ENCODE measurements around the gene ZNF488. TPM values are rescaled to one million over a fixed set of nuclear protein-coding genes. Genes with fewer than 3 reads are reported as not detected.

Gene ZNF488
- total RNA-seq, 2 experiments from 2014 or later: 0.33 to 0.50 TPM

DNA sequence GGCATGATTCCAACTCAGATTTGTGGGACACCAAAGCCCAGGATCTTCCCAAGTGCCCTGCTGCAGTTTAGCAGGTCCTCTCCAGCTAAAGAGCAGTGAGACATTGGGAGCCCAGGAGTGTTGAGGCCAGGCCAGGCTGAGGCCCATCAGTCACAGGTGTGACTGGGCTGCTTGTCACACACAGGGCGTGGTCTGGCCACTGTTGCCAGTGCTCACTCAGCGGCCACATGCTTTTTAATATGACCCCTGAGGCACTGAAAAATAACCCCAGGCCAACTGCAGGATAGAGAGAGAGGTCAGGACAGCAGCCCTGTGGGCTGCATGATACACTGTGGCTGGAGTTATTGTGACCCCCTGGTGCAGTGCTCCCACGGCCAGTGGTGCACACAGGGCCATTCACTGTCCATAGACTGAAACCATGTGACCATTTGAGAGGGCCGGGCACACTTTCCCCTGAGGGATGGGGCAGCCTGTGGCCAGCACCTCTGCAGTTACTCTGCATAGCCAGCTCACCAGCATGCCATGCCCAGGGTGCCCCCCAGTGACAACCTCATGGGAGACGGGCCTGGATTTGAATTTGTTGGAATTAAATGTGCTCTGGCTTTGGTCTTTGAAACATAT is 57.7 kb downstream of the ZNF488 start:
- no peak overlapping the region for H3K4me3 Mint-ChIP-seq
- H3K27ac Mint-ChIP-seq: no peak overlapping the region
- H3K36me3 Mint-ChIP-seq: no peaks in the 10 kb centered on the region
- H3K27me3 Mint-ChIP-seq: no peaks in the 10 kb centered on the region
- no peak for DNase-seq
- no peaks in the 10 kb centered on the region for H3K9me3 Mint-ChIP-seq
- no peaks in the 10 kb centered on the region for H3K4me1 Mint-ChIP-seq

DNA sequence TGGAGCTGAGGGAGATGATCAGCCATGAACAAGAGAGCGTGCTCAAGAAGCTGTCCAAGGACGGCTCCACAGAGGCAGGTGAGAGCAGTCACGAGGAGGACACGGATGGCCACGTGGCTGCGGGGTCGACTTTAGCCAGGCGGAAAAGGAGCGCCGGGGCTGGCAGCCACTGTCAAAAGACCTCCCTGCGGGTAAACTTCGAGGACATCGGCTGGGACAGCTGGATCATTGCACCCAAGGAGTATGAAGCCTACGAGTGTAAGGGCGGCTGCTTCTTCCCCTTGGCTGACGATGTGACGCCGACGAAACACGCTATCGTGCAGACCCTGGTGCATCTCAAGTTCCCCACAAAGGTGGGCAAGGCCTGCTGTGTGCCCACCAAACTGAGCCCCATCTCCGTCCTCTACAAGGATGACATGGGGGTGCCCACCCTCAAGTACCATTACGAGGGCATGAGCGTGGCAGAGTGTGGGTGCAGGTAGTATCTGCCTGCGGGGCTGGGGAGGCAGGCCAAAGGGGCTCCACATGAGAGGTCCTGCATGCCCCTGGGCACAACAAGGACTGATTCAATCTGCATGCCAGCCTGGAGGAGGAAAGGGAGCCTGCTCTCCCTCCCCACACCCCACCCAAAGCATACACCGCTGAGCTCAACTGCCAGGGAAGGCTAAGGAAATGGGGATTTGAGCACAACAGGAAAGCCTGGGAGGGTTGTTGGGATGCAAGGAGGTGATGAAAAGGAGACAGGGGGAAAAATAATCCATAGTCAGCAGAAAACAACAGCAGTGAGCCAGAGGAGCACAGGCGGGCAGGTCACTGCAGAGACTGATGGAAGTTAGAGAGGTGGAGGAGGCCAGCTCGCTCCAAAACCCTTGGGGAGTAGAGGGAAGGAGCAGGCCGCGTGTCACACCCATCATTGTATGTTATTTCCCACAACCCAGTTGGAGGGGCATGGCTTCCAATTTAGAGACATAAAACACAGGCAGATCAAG is 58.5 kb downstream of the ZNF488 start:
- H3K27ac Mint-ChIP-seq: no peak overlapping the region
- H3K9me3 Mint-ChIP-seq: no peaks in the 10 kb centered on the region
- H3K27me3 Mint-ChIP-seq: no peaks in the 10 kb centered on the region
- no peaks in the 10 kb centered on the region for H3K36me3 Mint-ChIP-seq
- no peak overlapping the region for H3K4me3 Mint-ChIP-seq
- DNase-seq: no peak
- no peaks in the 10 kb centered on the region for H3K4me1 Mint-ChIP-seq

DNA sequence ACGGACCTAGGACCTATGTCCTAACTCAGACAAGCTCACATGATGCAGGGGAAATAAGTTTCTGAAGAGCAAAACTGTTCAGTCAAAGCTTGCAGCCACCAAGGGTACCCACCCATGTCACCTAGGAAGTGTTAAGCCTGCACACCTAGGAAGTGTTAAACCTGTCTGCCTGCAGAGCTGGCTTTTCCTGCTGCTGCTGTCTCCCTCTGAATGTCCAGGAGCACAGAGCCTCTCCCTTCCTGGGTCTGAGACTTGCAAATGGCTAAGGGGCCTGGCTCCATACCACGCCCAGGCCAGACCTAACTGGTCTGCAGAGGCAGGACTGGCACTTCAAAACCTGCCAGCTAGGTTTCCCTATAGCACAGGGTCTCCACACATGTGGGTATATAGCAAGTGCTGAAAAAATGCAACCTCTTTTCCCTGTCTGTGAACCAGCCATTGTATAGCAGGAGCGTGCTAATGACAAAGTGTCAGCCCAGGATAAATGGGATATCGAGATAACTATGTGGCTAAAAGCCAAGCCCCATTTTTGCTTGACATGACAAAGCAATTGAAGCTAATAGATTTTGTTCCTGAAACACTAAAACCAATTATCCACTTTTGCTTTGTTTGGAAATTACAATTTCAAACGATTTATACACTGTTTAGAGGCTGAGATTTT is 60.3 kb downstream of the ZNF488 start:
- no peak overlapping the region for H3K4me3 Mint-ChIP-seq
- H3K4me1 Mint-ChIP-seq: no peaks in the 10 kb centered on the region
- no peaks in the 10 kb centered on the region for H3K36me3 Mint-ChIP-seq
- no peaks in the 10 kb centered on the region for H3K27me3 Mint-ChIP-seq
- no peak overlapping the region for H3K27ac Mint-ChIP-seq
- DNase-seq: no peak
- H3K9me3 Mint-ChIP-seq: no peaks in the 10 kb centered on the region

DNA sequence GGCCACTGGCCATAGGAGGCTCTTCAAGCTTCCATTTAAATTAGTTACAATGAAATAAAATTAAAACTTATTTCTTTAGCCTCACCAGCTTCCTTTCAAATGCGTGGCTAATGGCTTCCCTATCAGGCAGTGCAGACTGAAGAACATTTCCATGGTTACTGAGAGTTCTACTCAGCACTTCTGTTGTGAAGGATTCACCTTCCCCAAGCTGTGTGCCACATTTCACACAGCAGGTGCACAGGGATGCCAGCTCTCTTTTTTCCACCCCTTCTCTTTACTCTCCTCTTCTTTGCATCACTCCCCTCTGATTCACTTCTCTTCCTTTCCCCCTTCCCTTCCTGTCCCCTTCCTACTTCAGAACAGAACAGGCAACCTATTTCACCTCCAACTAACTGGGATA is 61.0 kb downstream of the ZNF488 start:
- Mint-ChIP-seq H3K9me3 (no peaks in the 10 kb centered on the region), H3K4me3 (no peak overlapping the region), H3K27me3 (no peaks in the 10 kb centered on the region), H3K27ac (no peak overlapping the region), H3K36me3 (no peaks in the 10 kb centered on the region), H3K4me1 (no peaks in the 10 kb centered on the region)
- no peak for DNase-seq

DNA sequence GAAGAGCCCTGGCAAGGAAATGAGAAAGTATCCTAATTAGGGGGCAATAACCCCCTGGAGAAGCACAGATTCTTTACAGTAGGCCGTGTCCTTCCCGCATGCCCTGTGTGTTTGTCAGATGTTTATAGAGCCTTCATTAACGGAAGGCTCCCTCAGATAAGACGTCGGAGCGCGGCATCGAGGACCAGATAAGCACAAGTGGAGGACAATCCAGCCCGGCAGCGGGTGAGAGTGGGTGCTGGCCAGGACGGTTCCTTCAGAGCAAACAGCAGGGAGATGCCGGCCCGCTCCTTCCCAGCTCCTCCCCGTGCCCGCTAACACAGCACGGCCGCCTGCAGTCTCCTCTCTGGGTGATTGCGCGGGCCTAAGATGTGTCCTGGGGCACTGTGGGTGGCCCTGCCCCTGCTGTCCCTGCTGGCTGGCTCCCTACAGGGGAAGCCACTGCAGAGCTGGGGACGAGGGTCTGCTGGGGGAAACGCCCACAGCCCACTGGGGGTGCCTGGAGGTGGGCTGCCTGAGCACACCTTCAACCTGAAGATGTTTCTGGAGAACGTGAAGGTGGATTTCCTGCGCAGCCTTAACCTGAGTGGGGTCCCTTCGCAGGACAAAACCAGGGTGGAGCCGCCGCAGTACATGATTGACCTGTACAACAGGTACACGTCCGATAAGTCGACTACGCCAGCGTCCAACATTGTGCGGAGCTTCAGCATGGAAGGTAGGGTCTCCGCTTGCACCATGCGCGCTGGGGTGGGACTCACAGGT is 61.6 kb downstream of the ZNF488 start, which contains the start of gene GDF2:
TSS of gene GDF2 (plus strand) at position 155 of the 762 bp plus-strand sequence. CDS start at position 370, 215 bp downstream.
- DNase-seq: no peak
- H3K4me3 Mint-ChIP-seq: no peak within 1 kb of the TSS
- H3K9me3 Mint-ChIP-seq: no peaks in the 10 kb centered on the region
- no peaks in the 10 kb centered on the region for H3K4me1 Mint-ChIP-seq
- H3K27ac Mint-ChIP-seq: no peak within 1 kb of the TSS
- no peaks in the 10 kb centered on the region for H3K27me3 Mint-ChIP-seq
- H3K36me3 Mint-ChIP-seq: no peaks in the 10 kb centered on the region

DNA sequence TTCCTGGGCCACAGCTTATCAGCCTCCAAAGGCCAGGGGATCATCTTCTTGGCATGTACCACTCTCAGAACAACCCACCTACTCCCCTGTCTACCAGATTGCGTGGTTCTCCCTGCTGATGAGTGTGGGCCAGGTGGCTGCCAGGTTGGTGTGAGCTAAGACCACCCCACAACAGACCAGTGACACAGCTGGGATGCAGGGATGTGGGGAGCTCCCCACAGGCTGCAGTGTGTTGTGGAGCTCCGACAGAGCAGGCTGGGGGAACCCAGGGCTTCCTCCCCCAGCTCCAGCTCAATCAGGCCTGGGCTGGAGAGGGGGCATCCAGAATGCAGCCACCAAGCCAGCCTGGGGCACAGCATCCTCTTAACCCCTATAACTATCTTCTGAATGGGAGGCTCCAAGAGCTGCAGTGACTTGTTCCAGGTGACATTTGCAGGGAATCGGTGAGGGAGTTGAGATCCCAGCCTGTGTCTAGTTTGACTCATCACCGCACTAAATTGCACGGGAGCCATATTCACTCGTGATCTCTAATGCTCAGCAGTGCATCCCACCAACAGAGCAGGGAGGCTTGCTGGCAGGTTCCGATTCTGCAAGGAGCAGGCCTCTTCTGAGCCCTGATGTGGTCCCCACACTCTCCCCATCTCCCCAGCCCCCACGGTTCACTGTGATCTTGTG is 62.4 kb downstream of the ZNF488 start:
- Mint-ChIP-seq H3K36me3 (no peaks in the 10 kb centered on the region), H3K4me3 (no peak overlapping the region), H3K27me3 (no peaks in the 10 kb centered on the region), H3K4me1 (no peaks in the 10 kb centered on the region), H3K27ac (no peak overlapping the region), H3K9me3 (no peaks in the 10 kb centered on the region)
- no peak for DNase-seq

DNA sequence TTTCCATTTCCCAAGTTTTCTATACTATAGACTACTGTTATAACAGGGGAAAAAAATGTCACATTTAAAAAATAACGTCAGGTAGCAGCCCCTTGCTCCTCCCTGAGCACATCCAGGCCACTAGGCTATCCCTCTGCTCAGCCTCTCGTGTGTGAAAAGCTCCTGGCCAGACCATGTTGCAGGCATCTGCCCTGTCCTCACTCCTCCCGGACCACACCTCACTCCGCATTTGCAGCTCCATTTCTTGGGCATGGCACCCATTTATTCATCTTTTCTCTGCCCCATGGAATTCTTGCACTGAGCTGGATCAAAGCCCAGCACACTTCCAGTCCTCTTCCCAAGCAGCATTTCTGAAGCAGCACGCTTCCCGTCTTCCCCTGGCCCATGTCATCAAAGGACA is 63.3 kb downstream of the ZNF488 start:
- DNase-seq: no peak
- Mint-ChIP-seq H3K27me3 (no peaks in the 10 kb centered on the region), H3K36me3 (no peaks in the 10 kb centered on the region), H3K27ac (no peak overlapping the region), H3K4me1 (no peaks in the 10 kb centered on the region), H3K4me3 (no peak overlapping the region), H3K9me3 (no peaks in the 10 kb centered on the region)

DNA sequence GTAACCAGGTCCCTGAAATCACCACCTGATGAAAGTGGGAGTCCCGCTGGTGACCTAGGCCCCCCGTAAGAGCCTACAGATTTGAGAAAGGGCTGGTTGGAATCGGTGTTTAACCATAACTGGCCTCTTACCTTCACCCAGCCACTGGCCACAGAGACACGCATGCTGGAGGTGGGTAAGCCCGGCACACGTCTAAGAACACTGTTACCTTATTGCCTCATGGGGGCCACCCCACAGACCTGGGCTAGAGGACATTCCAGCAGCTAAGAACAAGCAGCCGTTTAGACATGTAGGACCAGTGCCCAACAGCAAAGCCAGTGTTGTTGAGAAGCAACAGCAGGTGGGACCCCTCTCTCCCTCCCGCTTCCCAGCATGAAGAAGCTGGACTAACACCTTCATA is 64.3 kb downstream of the ZNF488 start:
- no peak for DNase-seq
- no peaks in the 10 kb centered on the region for H3K36me3 Mint-ChIP-seq
- H3K4me1 Mint-ChIP-seq: no peaks in the 10 kb centered on the region
- no peak overlapping the region for H3K27ac Mint-ChIP-seq
- H3K4me3 Mint-ChIP-seq: no peak overlapping the region
- H3K27me3 Mint-ChIP-seq: no peaks in the 10 kb centered on the region
- H3K9me3 Mint-ChIP-seq: no peaks in the 10 kb centered on the region

DNA sequence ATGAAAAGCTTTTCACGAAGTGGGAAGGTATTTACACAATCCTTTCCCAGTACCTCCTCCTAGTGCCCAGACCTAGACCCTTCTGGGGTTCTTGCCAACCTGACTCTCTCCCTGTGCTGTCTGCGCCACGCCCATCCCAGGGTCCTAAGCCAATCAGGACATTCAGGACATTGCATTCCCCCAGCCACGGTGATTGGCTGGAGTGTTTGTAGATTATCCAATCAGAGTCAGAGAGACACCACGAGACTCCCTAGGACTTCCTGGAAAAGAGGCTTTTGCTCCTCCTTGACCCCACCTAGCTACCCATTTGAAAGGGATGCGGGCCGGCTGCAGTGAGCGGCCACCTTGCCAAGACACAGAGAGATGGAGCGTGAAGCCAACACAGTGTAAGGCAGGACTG is 65.4 kb downstream of the ZNF488 start:
- Mint-ChIP-seq H3K27ac (no peak overlapping the region), H3K9me3 (no peaks in the 10 kb centered on the region), H3K4me3 (no peak overlapping the region), H3K27me3 (no peaks in the 10 kb centered on the region), H3K36me3 (no peaks in the 10 kb centered on the region), H3K4me1 (no peaks in the 10 kb centered on the region)
- no peak for DNase-seq

DNA sequence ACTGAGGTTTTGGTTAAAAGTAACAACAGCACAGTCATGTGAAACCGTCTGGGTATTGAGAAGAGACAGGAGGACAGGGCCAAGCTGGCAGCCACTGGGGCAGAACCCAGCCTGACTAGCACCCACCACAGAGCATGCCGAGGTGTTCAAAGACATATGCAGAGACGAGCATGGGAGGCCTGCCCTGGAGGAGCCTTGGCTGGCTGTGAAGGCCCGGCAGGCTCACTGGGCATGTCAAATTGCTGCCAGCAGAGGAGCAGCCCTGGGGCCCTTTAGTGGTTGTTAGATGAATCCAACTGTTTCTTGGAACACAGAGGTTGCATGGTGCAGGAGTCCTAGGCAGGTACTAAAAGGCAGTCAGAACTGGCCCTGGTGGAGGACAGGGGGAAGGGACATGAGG is 66.8 kb downstream of the ZNF488 start:
- no peaks in the 10 kb centered on the region for H3K9me3 Mint-ChIP-seq
- no peak for DNase-seq
- H3K4me1 Mint-ChIP-seq: peaks cover under 1% of the 10 kb centered on the region
- no peaks in the 10 kb centered on the region for H3K36me3 Mint-ChIP-seq
- H3K27ac Mint-ChIP-seq: no peak overlapping the region
- no peak overlapping the region for H3K4me3 Mint-ChIP-seq
- no peaks in the 10 kb centered on the region for H3K27me3 Mint-ChIP-seq

DNA sequence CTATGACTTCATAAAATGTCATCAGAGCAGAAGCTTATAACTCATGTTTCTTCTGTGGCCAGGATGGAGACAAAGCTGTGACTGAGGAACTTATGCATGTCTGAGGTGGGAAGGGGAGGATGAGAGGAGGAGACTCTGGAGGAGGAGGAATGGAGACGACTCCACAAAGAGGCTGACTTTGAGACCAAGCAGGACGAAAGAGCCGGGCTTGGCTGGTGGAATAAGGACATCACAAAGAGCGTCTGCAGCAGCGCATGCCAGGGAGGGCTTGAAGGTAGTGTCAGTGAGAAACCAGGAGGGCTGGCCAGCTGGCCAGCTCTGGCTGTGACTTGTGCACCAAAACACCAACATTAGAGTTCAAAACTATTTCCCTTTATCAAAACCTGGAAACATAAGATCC is 68.0 kb downstream of the ZNF488 start:
- Mint-ChIP-seq H3K9me3 (no peaks in the 10 kb centered on the region), H3K27me3 (no peaks in the 10 kb centered on the region), H3K4me1 (peaks cover 12% of the 10 kb centered on the region), H3K4me3 (no peak overlapping the region), H3K27ac (no peak overlapping the region), H3K36me3 (no peaks in the 10 kb centered on the region)
- DNase-seq: no peak
